Breast epithelium (tissue), 3 donors: Measurements from ENCODE around the gene P4HA1.

Experiments used
- CTCF ChIP-seq, 3 donors: fragments of 450-650 bp; IDR thresholded peaks; one replicate each; pipeline ENCODE4 v1.5.1; 2016 to 2017; ENCODE audit warnings: antibody characterized with exemption in 3 of 3, mild to moderate bottlenecking in 3 of 3, moderate library complexity in 3 of 3
- POLR2A ChIP-seq: fragments of 450-650 bp; IDR thresholded peaks from one replicate; pipeline ENCODE4 v1.6.1; 2016; ENCODE audit warnings: antibody characterized with exemption, mild to moderate bottlenecking, moderate library complexity
- POLR2AphosphoS5 ChIP-seq, 3 donors: sonication (generic); formaldehyde crosslinking; IDR thresholded peaks; one replicate each; pipeline ENCODE4 v1.6.1; 2017; ENCODE audit warnings: antibody characterized with exemption in 3 of 3

- no peak for TF ChIP-seq CTCF (IDR thresholded peaks at IDR 0.05)
- no peak for TF ChIP-seq POLR2AphosphoS5 (IDR thresholded peaks at IDR 0.05)
- no peak for TF ChIP-seq POLR2A
Measured at GRCh38 chr10:73043319-73043718, 53.3 kb downstream of the P4HA1 start.
